IgD-negative memory B cell (primary cell): ENCODE measurements around the gene OTOG. TPM values are rescaled to one million over a fixed set of nuclear protein-coding genes. Genes with fewer than 3 reads are reported as not detected.
A peak's percentile ranks its signal among the peaks of the same experiment; 100 is the strongest.

Experiments used
- H3K27ac Mint-ChIP-seq, 3 donors: one replicate each; pipeline ENCODE4 v1.8.0; 2020 to 2022; ENCODE audit warnings: mild to moderate bottlenecking in 3 of 3, mixed read lengths in 3 of 3, moderate library complexity in 1 of 3
- H3K27me3 Mint-ChIP-seq: one replicate; pipeline ENCODE4 v1.8.0; 2021; ENCODE audit warnings: mixed read lengths
- H3K36me3 Mint-ChIP-seq: one replicate; pipeline ENCODE4 v1.8.0; 2020; ENCODE audit warnings: mild to moderate bottlenecking, mixed read lengths
- H3K4me1 Mint-ChIP-seq, 3 donors: one replicate each; pipeline ENCODE4 v1.8.0; 2020 to 2022; ENCODE audit warnings: mixed read lengths in 3 of 3, mild to moderate bottlenecking in 1 of 3
- H3K4me3 Mint-ChIP-seq, 4 donors: one replicate each; pipeline ENCODE4 v1.8.0; 2020 to 2022; ENCODE audit warnings: mild to moderate bottlenecking in 4 of 4, mixed read lengths in 4 of 4, moderate library complexity in 3 of 4
- H3K9me3 Mint-ChIP-seq, 3 donors: one replicate each; pipeline ENCODE4 v1.8.0; 2020 to 2021; ENCODE audit warnings: mixed read lengths in 3 of 3, mild to moderate bottlenecking in 1 of 3
- polyA plus RNA-seq: library from polyadenylated mRNA; unstranded; fragments of 300-500 nt; fragmentation: Illumina TruSeq; gene quantifications from one replicate; pipeline ENCODE4 v1.2.3, GENCODE V29; 2021

Gene OTOG
- polyA plus RNA-seq = not detected

- peaks cover 2% of the 10 kb centered on the region for H3K36me3 Mint-ChIP-seq
- peaks cover 31% of the 10 kb centered on the region for H3K27me3 Mint-ChIP-seq
- H3K9me3 Mint-ChIP-seq = no peaks in the 10 kb centered on the region
- peak within 1 kb of the TSS in 1 of 3 donors; percentile 47 for H3K27ac Mint-ChIP-seq
- peaks cover 0 to 1% (median 0%) of the 10 kb centered on the region in 3 donors for H3K4me1 Mint-ChIP-seq
- peak within 1 kb of the TSS in 1 of 4 donors; percentile 68 for H3K4me3 Mint-ChIP-seq
These were observed at the start of gene OTOG for GRCh38 chr11:17547051-17547577. Gene OTOG (plus strand): TSS chr11:17547259. CDS start chr11:17547373, 114 bp downstream.

GRCh38 chr11:17498058-17498457 is 49.0 kb upstream of the OTOG start:
- H3K9me3 Mint-ChIP-seq = no peaks in the 10 kb centered on the region
- H3K36me3 Mint-ChIP-seq = no peaks in the 10 kb centered on the region
- peaks cover 6% of the 10 kb centered on the region for H3K27me3 Mint-ChIP-seq
- H3K4me3 Mint-ChIP-seq = no peak overlapping the region
- H3K4me1 Mint-ChIP-seq = no peaks in the 10 kb centered on the region
- no peak overlapping the region for H3K27ac Mint-ChIP-seq

GRCh38 chr11:17498475-17498874 is 48.6 kb upstream of the OTOG start:
- H3K27ac Mint-ChIP-seq = peak overlapping the region in 1 of 3 donors; percentile 40
- H3K4me1 Mint-ChIP-seq = no peaks in the 10 kb centered on the region
- peaks cover 6% of the 10 kb centered on the region for H3K27me3 Mint-ChIP-seq
- H3K36me3 Mint-ChIP-seq = no peaks in the 10 kb centered on the region
- no peaks in the 10 kb centered on the region for H3K9me3 Mint-ChIP-seq
- H3K4me3 Mint-ChIP-seq = no peak overlapping the region

DNA sequence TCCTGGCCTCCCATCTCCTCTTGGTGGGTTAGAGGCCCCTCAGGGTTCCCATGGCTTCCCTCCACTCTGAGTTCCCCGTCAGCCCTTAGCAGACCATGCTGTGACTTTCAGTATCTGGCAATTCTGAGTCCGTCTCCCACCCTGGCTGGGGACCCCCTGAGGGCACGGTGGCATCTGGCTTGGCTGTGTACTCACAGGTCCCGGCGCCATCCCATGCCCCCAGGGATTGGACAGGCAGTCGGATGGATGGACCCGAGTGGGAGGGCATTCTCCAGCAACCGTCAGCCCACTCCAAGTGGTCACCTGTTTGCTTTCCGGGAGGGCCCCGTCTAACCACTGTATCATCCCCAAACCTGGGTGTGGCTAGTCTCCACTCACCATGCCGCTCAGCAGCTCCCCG is 46.4 kb upstream of the OTOG start:
- Mint-ChIP-seq H3K4me3 (no peak overlapping the region), H3K27ac (peak overlapping the region in 1 of 3 donors; percentile 81), H3K27me3 (peaks cover 7% of the 10 kb centered on the region), H3K36me3 (no peaks in the 10 kb centered on the region), H3K9me3 (no peaks in the 10 kb centered on the region), H3K4me1 (peaks cover 0 to 2% (median 0%) of the 10 kb centered on the region in 3 donors)

GRCh38 chr11:17502630-17503029 is 44.4 kb upstream of the OTOG start:
- no peaks in the 10 kb centered on the region for H3K9me3 Mint-ChIP-seq
- H3K27me3 Mint-ChIP-seq = peaks cover 3% of the 10 kb centered on the region
- no peak overlapping the region for H3K4me3 Mint-ChIP-seq
- H3K27ac Mint-ChIP-seq = peak overlapping the region in 1 of 3 donors; percentile 62
- H3K4me1 Mint-ChIP-seq = peaks cover 0 to 2% (median 0%) of the 10 kb centered on the region in 3 donors
- no peaks in the 10 kb centered on the region for H3K36me3 Mint-ChIP-seq

DNA sequence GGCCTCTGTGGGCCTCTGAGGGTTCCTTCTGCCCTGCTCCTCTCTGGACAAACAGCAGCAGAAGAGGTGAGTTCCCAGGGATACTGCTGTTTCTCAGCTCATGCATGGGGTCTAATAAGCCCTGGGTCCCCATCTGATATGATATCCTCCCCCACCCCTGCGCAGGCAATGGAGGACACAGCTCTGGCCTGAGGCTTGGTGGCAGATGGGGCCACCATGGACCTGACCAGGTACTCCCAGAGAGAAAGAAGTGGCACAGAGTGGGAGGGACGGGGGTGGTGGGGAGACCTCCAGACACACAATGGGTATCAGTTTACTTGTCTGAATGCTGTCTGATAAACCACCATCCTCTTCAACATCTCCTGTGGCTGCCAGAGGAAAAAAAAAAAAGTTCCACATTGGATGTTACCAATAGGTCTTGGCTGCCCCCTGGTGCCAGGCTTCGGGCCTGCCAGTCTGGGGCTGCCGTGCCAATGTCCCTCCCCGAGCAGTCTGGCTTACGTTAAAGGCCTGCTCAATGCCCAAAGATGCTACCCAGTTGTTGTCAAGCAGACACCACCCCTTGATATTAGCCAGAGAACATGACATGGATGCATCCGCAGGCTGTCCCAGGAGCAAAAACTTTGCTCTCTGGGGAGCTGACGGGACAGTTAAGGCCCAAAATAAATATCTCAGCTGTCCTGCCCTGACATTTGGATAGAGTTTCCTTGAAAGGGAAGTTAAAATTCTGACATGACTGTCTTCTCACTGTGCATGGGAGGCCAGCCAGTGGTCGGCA is 42.5 kb upstream of the OTOG start:
- no peak overlapping the region for H3K27ac Mint-ChIP-seq
- peaks cover 7% of the 10 kb centered on the region for H3K27me3 Mint-ChIP-seq
- H3K9me3 Mint-ChIP-seq = no peaks in the 10 kb centered on the region
- no peaks in the 10 kb centered on the region for H3K36me3 Mint-ChIP-seq
- H3K4me3 Mint-ChIP-seq = no peak overlapping the region
- H3K4me1 Mint-ChIP-seq = peaks cover 0 to 2% (median 0%) of the 10 kb centered on the region in 3 donors

- H3K36me3 Mint-ChIP-seq = no peaks in the 10 kb centered on the region
- H3K4me3 Mint-ChIP-seq = no peak overlapping the region
- no peak overlapping the region for H3K27ac Mint-ChIP-seq
- no peaks in the 10 kb centered on the region for H3K9me3 Mint-ChIP-seq
- peaks cover 0 to 2% (median 0%) of the 10 kb centered on the region in 3 donors for H3K4me1 Mint-ChIP-seq
- peaks cover 7% of the 10 kb centered on the region for H3K27me3 Mint-ChIP-seq
These were observed 41.9 kb upstream of the OTOG start for GRCh38 chr11:17505146-17505545.

DNA sequence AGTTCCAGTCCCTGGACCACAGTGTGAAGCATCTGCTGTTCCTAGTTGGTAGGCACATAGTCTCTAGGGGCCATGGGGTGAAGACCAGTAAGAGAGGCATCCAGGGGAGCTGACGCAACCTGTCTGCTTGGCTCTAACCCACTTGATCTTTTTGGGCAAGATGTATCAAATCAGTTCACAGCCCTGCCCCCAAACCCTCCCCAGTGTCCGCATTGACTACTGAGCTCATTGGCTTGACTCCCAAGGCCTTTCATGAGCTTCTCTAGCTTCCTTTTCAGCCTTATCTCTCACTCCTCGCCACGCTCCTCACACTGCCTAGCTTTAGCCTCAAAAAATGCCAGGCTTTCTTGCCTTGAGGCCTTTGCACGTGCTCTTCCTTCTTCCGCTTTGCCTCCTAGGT is 40.7 kb upstream of the OTOG start:
- H3K27ac Mint-ChIP-seq = no peak overlapping the region

GRCh38 chr11:17506942-17507341 is 40.1 kb upstream of the OTOG start:
- H3K4me3 Mint-ChIP-seq = no peak overlapping the region
- peaks cover 0 to 2% (median 0%) of the 10 kb centered on the region in 3 donors for H3K4me1 Mint-ChIP-seq
- no peaks in the 10 kb centered on the region for H3K9me3 Mint-ChIP-seq
- no peak overlapping the region for H3K27ac Mint-ChIP-seq
- H3K36me3 Mint-ChIP-seq = no peaks in the 10 kb centered on the region
- peaks cover 7% of the 10 kb centered on the region for H3K27me3 Mint-ChIP-seq

More for the DNA sequence above, 40.7 kb upstream of the OTOG start:
- Mint-ChIP-seq H3K27me3 (peaks cover 7% of the 10 kb centered on the region), H3K4me3 (no peak overlapping the region), H3K36me3 (no peaks in the 10 kb centered on the region), H3K9me3 (no peaks in the 10 kb centered on the region), H3K4me1 (peaks cover 0 to 2% (median 0%) of the 10 kb centered on the region in 3 donors)

DNA sequence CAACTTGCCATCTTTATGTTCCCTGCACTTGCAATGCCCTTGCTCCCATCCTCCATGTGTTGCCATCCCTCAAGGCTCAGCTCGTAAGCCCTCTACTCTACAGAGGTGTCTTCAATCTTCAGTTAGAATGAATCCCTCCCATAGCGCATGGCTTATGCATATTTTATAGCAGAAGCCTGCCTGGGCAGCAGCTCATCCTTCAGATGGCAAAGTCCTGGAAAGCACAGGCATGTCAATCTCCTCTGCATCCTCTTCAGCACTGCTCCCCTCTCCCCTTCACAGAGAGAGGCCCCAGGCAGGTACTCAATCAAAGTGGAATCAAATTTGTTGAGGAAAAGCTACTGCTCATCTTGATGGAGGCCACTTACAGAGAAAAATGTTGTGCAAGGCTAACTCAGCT is 39.3 kb upstream of the OTOG start:
- H3K27ac Mint-ChIP-seq = no peak overlapping the region
- H3K36me3 Mint-ChIP-seq = no peaks in the 10 kb centered on the region
- H3K4me1 Mint-ChIP-seq = peaks cover 0 to 2% (median 0%) of the 10 kb centered on the region in 3 donors

GRCh38 chr11:17508306-17508705 is 38.8 kb upstream of the OTOG start:
- H3K27me3 Mint-ChIP-seq = peaks cover 7% of the 10 kb centered on the region
- no peak overlapping the region for H3K4me3 Mint-ChIP-seq
- no peaks in the 10 kb centered on the region for H3K9me3 Mint-ChIP-seq
- H3K36me3 Mint-ChIP-seq = no peaks in the 10 kb centered on the region
- H3K27ac Mint-ChIP-seq = no peak overlapping the region
- H3K4me1 Mint-ChIP-seq = peaks cover 0 to 2% (median 0%) of the 10 kb centered on the region in 3 donors

More for the DNA sequence above, 39.3 kb upstream of the OTOG start:
- Mint-ChIP-seq H3K9me3 (no peaks in the 10 kb centered on the region), H3K27me3 (peaks cover 7% of the 10 kb centered on the region), H3K4me3 (no peak overlapping the region)

DNA sequence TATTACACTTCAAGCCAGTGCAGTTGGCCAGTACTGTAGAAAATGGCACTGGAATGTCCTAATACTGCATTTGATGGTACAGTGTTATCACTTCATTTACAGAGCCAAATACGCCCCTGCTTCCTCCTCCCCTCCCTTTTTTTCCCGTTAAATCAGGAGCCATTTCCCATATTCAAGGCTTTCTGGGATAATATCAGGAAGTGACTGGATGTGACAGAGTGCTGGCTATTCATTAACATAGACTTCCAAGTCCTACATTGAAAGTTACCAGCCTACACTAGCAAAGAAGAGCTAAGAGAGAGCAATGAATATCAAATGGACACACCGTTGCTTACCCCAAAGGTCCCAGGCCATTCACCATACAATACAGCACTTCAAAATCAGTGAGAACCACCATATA is 38.3 kb upstream of the OTOG start:
- H3K27me3 Mint-ChIP-seq = peaks cover 7% of the 10 kb centered on the region
- peaks cover 0 to 2% (median 0%) of the 10 kb centered on the region in 3 donors for H3K4me1 Mint-ChIP-seq
- no peaks in the 10 kb centered on the region for H3K36me3 Mint-ChIP-seq
- H3K9me3 Mint-ChIP-seq = no peaks in the 10 kb centered on the region
- no peak overlapping the region for H3K27ac Mint-ChIP-seq
- H3K4me3 Mint-ChIP-seq = no peak overlapping the region

GRCh38 chr11:17510507-17511206 is 36.4 kb upstream of the OTOG start:
- H3K36me3 Mint-ChIP-seq = no peaks in the 10 kb centered on the region
- H3K27ac Mint-ChIP-seq = no peak overlapping the region
- no peak overlapping the region for H3K4me3 Mint-ChIP-seq
- H3K9me3 Mint-ChIP-seq = no peaks in the 10 kb centered on the region
- peaks cover 6% of the 10 kb centered on the region for H3K27me3 Mint-ChIP-seq
- no peaks in the 10 kb centered on the region for H3K4me1 Mint-ChIP-seq

GRCh38 chr11:17511571-17511970 is 35.5 kb upstream of the OTOG start:
- Mint-ChIP-seq H3K36me3 (no peaks in the 10 kb centered on the region), H3K9me3 (no peaks in the 10 kb centered on the region), H3K27me3 (peaks cover 6% of the 10 kb centered on the region), H3K27ac (no peak overlapping the region), H3K4me3 (no peak overlapping the region), H3K4me1 (no peaks in the 10 kb centered on the region)

- H3K27ac Mint-ChIP-seq = no peak overlapping the region
- peaks cover 8% of the 10 kb centered on the region for H3K27me3 Mint-ChIP-seq
- H3K4me3 Mint-ChIP-seq = no peak overlapping the region
- H3K9me3 Mint-ChIP-seq = no peaks in the 10 kb centered on the region
- H3K4me1 Mint-ChIP-seq = no peaks in the 10 kb centered on the region
- no peaks in the 10 kb centered on the region for H3K36me3 Mint-ChIP-seq
These were observed 35.0 kb upstream of the OTOG start for GRCh38 chr11:17512101-17512500.
